Lower leg skin (tissue), 4 donors: ENCODE results near the gene TRAPPC3L. TPM values are rescaled to one million over a fixed set of nuclear protein-coding genes. Genes with fewer than 3 reads are reported as not detected.

ENCODE experiments used
- DNase-seq, 2 donors: peaks; one replicate each; pipeline ENCODE4 v3.0.0-alpha.2; 2019; ENCODE audit warnings: low spot score in 2 of 2
- H3K4me3 ChIP-seq: fragments of 200-600 bp; sonication (generic); 2 replicates; pipeline ENCODE4 v1.5.1; 2017; ENCODE audit warnings: mild to moderate bottlenecking, low read depth; ENCODE audit not compliant: poor library complexity, severe bottlenecking
- POLR2A ChIP-seq, 2 donors: fragments of 450-650 bp; IDR thresholded peaks; one replicate each; pipeline ENCODE4 v1.6.1; 2016 to 2017; ENCODE audit warnings: antibody characterized with exemption in 2 of 2, mild to moderate bottlenecking in 1 of 2, moderate library complexity in 1 of 2
- WGBS, 2 donors: methylation state at CpG; one replicate each; pipeline ENCODE4 v1.1.5; 2018; 5-methylcytosine and 5-hydroxymethylcytosine counted together
- intact Hi-C: fragments of 100-400 bp; cut with DNase I; formaldehyde crosslinking; loops from one replicate; pipeline ENCODE4 v1.15.0; 2023; ENCODE audit warnings: low total_unique reads
- total RNA-seq, 4 donors: library from RNA; depleted of rRNA; stranded (reverse); fragments of >200 nt; gene quantifications; one replicate each; pipeline ENCODE4 v1.1.0, GENCODE V29; 2016
- TF ChIP-seq, protein P1 (sequence below), 3 donors: fragments of 450-650 bp; IDR thresholded peaks; one replicate each; pipeline ENCODE4 v1.5.1; 2016; ENCODE audit warnings: antibody characterized with exemption in 3 of 3, mild to moderate bottlenecking in 3 of 3, moderate library complexity in 2 of 3

Gene TRAPPC3L
- total RNA-seq, 4 donors from 2014 or later, result not detected

DNA sequence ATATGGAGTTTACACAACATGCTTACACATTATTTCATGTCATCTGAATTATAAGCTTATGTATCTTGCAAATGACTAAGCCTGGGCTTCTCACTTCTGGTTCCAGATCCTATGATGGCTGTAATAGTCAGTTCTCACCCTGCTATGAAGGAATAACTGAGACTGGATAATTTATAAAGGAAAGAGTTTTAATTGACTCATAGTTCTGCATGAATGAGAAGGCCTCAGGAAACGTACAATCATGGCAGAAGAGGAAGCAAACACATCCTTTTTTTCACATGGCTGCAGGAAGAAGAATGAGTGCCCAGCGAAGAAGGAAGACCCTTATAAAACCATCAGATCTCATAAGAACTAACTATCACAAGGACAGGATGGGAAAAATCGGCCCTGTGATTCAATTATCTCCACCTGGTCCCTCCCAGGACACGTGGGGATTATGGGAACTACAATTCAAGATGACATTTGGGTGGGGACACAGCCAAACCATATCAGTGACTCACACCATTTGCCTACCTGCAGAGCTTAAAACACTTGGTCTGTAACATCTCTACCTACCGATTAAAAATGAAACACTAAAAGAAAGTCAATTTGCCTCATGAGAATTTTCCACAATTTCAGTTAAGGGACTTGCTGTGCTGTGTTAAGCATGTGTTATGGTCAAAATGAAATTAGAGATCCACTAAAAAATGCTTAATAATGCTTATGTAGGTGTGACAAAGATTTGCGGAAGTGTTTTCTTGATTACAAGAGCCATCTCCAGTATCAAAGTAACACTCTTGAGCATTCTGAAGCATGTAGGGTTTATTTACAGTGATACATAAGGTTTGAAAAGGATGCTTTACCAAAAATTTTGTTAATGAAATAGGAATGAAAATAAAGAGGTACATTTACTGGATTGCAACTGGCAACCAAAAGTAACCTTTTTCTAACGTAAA is 23.6 kb upstream of the TRAPPC3L start:
- intact Hi-C loops, result no loop called here
- no peak overlapping the region for H3K4me3 ChIP-seq
- no peak for TF ChIP-seq POLR2A (IDR thresholded peaks at IDR 0.05)
- TF ChIP-seq, protein P1, sequence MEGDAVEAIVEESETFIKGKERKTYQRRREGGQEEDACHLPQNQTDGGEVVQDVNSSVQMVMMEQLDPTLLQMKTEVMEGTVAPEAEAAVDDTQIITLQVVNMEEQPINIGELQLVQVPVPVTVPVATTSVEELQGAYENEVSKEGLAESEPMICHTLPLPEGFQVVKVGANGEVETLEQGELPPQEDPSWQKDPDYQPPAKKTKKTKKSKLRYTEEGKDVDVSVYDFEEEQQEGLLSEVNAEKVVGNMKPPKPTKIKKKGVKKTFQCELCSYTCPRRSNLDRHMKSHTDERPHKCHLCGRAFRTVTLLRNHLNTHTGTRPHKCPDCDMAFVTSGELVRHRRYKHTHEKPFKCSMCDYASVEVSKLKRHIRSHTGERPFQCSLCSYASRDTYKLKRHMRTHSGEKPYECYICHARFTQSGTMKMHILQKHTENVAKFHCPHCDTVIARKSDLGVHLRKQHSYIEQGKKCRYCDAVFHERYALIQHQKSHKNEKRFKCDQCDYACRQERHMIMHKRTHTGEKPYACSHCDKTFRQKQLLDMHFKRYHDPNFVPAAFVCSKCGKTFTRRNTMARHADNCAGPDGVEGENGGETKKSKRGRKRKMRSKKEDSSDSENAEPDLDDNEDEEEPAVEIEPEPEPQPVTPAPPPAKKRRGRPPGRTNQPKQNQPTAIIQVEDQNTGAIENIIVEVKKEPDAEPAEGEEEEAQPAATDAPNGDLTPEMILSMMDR (IDR thresholded peaks at IDR 0.05), result no peak
- WGBS, 2 donors, result 58 to 63% methylated on average over 7 of the region's 7 CpGs
- DNase-seq, result no peak

DNA sequence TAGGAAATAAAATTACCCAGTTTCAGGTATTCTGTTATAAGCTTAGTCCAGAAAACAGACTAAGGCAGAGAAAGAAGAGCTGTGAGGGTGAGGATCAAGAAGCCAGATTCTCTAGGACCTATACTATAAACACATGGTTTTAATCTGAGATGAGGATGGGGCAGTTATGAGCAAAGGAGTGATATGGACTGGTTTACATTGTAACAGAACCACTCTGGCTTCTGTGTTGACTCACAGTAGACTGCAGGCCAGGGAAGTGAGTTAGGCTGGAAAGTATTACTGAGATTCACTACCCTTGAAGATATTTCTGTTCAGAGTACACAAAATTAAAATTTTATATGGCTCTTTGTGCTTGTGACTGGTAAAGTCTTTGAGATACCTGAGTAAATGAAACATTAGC is 22.6 kb upstream of the TRAPPC3L start:
- no peak for TF ChIP-seq POLR2A (IDR thresholded peaks at IDR 0.05)
- TF ChIP-seq, protein P1 (IDR thresholded peaks at IDR 0.05), result no peak
- no peak overlapping the region for H3K4me3 ChIP-seq
- DNase-seq, result no peak
- intact Hi-C loops, result no loop called here

- DNase-seq, result no peak
- no peak overlapping the region for H3K4me3 ChIP-seq
- 57 to 69% methylated on average over 33 to 41 of the region's 42 CpGs for WGBS, 2 donors
- TF ChIP-seq, protein P1 (IDR thresholded peaks at IDR 0.05), result no peak
- no peak for TF ChIP-seq POLR2A (IDR thresholded peaks at IDR 0.05)
- intact Hi-C loops, result no loop called here
These were observed 19.7 kb upstream of the TRAPPC3L start for GRCh38 chr6:116564921-116565872.

DNA sequence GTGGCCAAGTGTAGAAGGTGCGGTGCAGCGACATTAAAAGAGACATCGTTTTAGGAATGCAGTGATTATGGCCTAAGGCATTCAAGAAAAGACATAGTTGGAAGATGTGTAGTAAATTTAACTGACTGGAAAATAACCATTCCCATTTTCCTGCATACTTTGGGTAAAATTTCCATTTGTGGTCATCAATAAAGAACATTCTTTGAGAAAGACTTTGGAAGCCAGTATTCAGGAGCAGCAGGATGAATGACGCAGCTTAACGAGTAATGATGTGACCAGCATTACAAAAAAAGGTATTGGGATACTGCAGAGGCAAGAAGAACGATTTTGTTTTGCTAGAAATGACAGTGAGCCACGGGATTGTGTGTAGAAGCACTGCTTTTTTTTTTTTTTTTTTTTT is 18.8 kb upstream of the TRAPPC3L start:
- TF ChIP-seq, protein P1 (IDR thresholded peaks at IDR 0.05), result no peak
- TF ChIP-seq POLR2A (IDR thresholded peaks at IDR 0.05), result no peak
- H3K4me3 ChIP-seq, result no peak overlapping the region
- DNase-seq, result no peak
- intact Hi-C loops, result no loop called here
- 61 to 66% methylated on average over 7 of the region's 7 CpGs for WGBS, 2 donors

DNA sequence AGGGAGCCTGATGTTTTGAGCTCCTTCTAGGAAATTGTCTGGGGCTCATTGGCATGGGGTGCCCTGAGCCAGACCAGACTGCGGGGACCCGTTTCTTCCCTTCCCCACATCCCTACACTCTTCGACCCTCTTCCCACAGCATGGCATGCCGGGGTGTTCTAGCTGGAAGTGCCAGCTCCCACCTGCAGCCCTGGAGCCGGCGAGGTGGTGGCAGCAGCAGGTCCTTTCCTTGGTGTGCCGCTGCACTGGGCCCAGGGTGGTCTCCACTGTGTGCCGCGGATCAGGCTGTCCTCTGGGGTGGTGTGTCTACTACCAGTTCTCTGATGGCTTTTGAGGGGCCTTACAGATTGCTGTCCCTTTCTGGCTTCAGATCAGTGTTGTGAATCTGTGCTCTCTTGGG is 18.3 kb upstream of the TRAPPC3L start:
- no peak for DNase-seq
- intact Hi-C loops, result no loop called here
- H3K4me3 ChIP-seq, result no peak overlapping the region
- WGBS, 2 donors, result 87 to 96% methylated on average over 4 to 9 of the region's 9 CpGs
- no peak for TF ChIP-seq POLR2A (IDR thresholded peaks at IDR 0.05)
- TF ChIP-seq, protein P1 (IDR thresholded peaks at IDR 0.05), result no peak
